Caki2 (cell line): ENCODE data around the gene NES. TPM values are rescaled to one million over a fixed set of nuclear protein-coding genes. Genes with fewer than 3 reads are reported as not detected.

Experiments used
- DNase-seq: peaks from one replicate; pipeline ENCODE4 v3.0.0-alpha.2; 2015; ENCODE audit warnings: low read depth
- in situ Hi-C: cut with HindIII; loops from 2 replicates; pipeline ENCODE4 v1.10.0; 2016; ENCODE audit warnings: low sequenced_read_pairs, low pct_unique_long_range_greater_than_20kb, mixed read lengths
- total RNA-seq: library from RNA; depleted of rRNA; stranded (reverse); fragments of >200 nt; shearing (Covaris generic); gene quantifications from 2 replicates; pipeline ENCODE4 v1.2.3, GENCODE V29; 2014; ENCODE audit warnings: low replicate concordance

The NES gene
- total RNA-seq, 1 experiment from 2014 or later: 0.03 TPM

GRCh38 chr1:156656806-156657740, 20.1 kb downstream of the NES start:
- in situ Hi-C loops: no loop called here
- no peak for DNase-seq

DNA sequence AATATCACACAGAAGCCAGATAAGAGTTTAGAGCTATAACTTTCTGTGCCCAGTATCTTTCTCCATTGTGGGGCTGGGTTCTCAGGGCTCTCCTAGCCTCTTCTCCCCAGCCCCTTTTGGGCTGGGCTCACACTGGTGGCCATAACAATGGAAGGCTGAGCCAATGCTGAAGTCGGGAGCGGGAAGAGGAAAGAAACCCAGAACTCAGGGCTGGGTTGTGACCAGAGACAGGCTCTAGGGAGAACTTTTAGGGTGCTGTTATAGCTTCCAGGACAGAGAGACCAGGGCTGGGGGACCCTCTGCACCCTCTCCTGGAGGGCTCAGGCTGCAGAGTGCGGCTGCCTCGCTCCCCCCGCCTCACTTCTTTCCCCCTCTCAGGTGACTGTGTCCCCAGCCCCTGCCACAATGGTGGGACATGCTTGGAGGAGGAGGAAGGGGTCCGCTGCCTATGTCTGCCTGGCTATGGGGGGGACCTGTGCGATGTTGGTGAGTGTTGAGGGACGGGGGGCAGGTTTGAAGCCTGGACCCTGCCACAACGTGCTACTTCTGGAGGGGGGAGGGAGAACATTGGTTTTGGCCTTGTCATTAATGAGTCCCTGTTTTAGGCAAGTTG, 21.2 kb downstream of the NES start:
- DNase-seq: no peak
- in situ Hi-C loops: no loop called here

- in situ Hi-C loops: no loop called here
- no peak for DNase-seq
Observed at GRCh38 chr1:156655151-156655903, 21.9 kb downstream of the NES start.

- in situ Hi-C loops: no loop called here
- DNase-seq: no peak
Observed at GRCh38 chr1:156654700-156655099, 22.5 kb downstream of the NES start.

DNA sequence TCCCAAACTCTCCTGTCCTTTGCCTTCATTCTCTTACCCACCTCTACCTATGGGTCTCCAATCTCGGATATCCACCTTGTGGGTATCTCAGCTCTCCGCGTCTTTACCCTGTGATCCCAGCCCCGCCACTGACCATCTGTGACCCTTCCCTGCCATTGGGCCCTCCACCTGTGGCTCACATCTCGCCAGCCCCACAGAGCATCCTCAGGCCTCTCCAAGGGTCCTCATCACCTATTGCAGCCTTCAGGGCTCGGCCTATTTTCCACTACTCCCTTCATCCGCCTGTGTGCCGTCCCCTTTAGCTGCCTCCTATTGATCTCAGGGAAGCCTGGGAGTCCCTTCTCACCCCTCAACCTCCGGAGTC, 24.2 kb downstream of the NES start:
- DNase-seq: no peak
- in situ Hi-C loops: no loop called here

DNA sequence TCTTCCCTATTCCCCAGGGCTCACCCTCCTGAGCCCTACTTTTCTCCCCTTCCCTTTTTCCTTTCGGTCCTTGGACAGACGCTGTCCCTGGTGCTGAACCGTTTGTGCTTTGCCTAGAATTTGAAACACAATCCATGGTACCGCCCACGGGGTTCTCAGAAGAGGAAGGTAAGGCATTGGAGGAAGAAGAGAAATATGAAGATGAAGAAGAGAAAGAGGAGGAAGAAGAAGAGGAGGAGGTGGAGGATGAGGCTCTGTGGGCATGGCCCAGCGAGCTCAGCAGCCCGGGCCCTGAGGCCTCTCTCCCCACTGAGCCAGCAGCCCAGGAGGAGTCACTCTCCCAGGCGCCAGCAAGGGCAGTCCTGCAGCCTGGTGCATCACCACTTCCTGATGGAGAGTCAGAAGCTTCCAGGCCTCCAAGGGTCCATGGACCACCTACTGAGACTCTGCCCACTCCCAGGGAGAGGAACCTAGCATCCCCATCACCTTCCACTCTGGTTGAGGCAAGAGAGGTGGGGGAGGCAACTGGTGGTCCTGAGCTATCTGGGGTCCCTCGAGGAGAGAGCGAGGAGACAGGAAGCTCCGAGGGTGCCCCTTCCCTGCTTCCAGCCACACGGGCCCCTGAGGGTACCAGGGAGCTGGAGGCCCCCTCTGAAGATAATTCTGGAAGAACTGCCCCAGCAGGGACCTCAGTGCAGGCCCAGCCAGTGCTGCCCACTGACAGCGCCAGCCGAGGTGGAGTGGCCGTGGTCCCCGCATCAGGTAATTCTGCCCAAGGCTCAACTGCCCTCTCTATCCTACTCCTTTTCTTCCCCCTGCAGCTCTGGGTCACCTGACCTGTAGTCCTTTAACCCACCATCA, 24.8 kb downstream of the NES start:
- in situ Hi-C loops: no loop called here
- DNase-seq: no peak

- in situ Hi-C loops: no loop called here
- DNase-seq: no peak
Observed at GRCh38 chr1:156648951-156649350, 28.3 kb downstream of the NES start.

DNA sequence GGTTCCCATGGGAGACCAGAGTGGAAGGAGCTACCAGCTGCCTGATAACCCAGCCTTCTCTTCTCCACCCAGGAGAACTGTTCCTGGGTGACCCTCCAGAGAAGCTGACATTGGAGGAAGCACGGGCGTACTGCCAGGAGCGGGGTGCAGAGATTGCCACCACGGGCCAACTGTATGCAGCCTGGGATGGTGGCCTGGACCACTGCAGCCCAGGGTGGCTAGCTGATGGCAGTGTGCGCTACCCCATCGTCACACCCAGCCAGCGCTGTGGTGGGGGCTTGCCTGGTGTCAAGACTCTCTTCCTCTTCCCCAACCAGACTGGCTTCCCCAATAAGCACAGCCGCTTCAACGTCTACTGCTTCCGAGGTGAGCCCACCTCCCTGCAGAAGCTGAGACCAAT, 28.7 kb downstream of the NES start:
- in situ Hi-C loops: no loop called here

DNA sequence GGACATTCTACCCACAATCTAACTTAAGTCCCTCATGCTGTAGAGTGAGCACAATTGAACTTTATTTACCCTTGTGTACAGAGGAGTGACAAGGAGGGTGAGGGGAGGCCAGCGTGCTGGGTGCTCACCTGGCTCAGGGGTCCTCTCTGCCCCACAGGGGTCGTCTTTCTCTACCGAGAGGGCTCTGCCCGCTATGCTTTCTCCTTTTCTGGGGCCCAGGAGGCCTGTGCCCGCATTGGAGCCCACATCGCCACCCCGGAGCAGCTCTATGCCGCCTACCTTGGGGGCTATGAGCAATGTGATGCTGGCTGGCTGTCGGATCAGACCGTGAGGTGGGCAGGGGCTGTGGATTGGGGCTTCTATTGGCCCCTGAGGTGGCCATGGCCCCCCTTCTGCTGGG, 29.9 kb downstream of the NES start:
- DNase-seq: no peak
- in situ Hi-C loops: no loop called here

More for the DNA sequence above, 28.7 kb downstream of the NES start:
- DNase-seq: no peak

- in situ Hi-C loops: no loop called here
- DNase-seq: no peak
Observed at GRCh38 chr1:156646738-156647211, 30.4 kb downstream of the NES start.

- in situ Hi-C loops: no loop called here
- DNase-seq: no peak
Observed at GRCh38 chr1:156645666-156646065, 31.5 kb downstream of the NES start.

DNA sequence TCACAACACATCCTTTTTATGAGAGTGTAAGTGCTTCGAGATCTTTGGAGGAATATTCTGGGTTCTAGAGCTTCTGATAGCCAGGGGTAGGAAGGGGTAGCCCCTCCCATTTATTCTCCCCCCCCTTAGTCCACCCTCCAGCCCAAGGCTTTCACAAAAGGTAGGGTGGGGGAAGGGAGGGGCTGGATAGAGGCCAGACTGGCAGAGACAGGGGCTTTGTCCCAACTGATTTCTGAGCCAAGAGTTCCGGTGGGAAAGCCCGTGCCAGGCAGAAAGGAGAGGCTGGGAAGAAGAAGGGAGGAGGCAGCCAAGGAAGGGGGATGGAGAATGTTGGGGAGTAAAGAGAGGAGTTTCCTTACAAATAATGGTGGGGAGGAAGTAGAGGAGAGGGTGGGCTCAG, 32.2 kb downstream of the NES start:
- no peak for DNase-seq
- in situ Hi-C loops: no loop called here

GRCh38 chr1:156644640-156645039, 32.6 kb downstream of the NES start:
- DNase-seq: no peak
- in situ Hi-C loops: no loop called here

DNA sequence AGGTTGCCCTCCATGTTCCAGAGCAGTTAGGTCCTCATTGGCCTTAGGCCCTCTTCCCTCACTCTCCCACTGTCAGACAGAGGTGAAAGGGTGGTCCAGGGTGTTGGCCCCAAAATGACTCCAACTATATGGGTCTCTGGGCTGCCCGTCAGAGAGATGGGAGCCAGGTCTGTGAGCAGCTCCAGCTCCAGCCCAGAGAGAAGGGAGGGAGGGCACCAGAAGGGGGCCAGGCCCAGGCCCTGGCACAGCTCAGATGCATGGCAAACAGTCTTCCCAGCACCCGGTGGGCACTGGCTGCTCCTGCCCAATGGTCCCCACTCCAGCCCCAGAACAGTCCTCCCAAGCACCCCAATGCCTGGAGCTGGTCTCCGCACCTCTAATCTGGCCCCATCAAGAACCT, 33.1 kb downstream of the NES start:
- DNase-seq: no peak
- in situ Hi-C loops: no loop called here

- DNase-seq: no peak
- in situ Hi-C loops: no loop called here
Observed at GRCh38 chr1:156643778-156644092, 33.5 kb downstream of the NES start.

DNA sequence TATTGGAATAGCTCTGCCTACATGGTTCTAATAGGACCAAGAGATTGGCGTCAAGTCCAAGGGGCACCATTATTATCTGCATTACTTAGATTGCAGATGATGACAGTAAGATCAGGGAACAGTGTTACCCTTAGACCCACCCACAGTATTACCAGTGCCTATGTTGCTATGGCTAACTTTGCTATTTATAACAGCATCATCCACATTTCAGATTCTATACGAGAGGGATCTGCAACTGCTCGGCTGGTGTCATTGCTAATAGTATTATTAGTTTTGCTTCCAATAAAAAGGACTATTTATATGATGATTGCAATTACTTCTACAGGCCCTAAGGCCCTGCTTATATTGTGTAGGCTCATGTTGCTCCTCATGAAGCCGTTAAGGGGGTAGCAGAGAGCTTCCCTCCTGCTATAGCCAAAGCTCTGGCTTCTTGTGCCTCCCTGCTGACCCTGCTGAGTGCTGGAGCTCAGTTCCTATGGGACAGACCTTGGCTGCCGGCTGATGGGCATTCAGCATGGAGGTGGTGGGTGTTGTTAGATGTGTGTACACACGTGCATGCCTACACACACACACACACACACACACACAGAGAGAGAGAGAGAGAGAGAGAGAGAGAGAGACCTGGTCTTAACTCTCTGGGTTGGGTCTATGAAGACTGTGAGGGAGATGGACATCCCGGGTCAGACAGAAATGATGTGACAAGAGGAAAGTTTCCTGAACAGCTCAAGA, 34.0 kb downstream of the NES start:
- no peak for DNase-seq
- in situ Hi-C loops: no loop called here

- in situ Hi-C loops: no loop called here
- no peak for DNase-seq
Observed at GRCh38 chr1:156642265-156643048, 34.8 kb downstream of the NES start.
